T47D (cell line): ENCODE results near the gene SLC18A2.

Experiments used
- DNase-seq, 2 experiments: peaks; one replicate each; pipeline versions ENCODE4 v3.0.0 to v3.0.0-alpha.2; 2011 to 2012; ENCODE audit warnings: low read depth in 1 of 2, low spot score in 1 of 2
- JUND ChIP-seq: IDR thresholded peaks from 2 replicates; pipeline ENCODE4 v1.6.1; 2012; ENCODE audit warnings: low read depth
- in situ Hi-C: cut with HindIII; loops from 2 replicates; pipeline ENCODE4 v1.10.0; 2016; ENCODE audit warnings: low sequenced_read_pairs, low pct_unique_long_range_greater_than_20kb

SLC18A2 gene

DNA sequence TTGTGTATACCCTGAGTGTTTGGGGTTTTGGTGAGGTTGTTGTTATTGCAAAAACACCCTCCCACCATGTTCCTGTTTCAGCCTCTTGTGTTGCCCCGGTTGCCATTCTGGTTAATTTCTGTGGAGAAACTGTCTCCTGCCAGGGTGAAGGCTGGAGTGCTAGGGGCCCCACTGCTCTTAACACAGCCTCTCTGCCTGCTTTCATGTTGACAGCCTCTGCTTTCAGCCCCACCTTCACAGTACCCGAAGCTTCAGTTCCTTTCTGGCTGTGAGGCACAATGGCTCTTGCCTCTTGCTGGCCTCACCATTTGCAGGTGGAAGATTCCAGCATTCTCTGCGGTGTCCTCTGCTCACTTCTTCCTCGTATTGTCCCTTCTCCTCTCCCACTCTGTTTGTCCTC, 19.2 kb downstream of the SLC18A2 start:
- in situ Hi-C loops, result no loop called here

DNA sequence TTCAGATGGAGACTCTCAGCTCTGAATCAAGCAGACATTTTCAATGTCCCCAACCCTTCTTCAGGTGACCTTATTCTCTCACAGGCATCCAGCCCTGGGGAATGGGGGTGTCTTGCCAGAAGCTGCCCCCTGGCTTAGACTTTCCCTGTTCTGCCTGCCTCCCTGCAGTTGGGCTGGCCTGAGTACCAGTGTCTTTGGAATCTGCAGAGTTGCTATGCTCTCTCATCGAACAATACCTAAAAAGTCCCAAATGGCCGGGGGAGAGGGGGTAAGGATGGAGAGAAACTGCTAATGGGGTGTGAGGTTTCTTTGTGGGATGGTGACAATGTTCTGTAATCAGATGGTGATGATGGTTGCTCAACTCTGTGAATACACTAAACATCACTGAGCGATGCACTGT, 20.6 kb downstream of the SLC18A2 start:
- in situ Hi-C loops, result no loop called here
- TF ChIP-seq JUND, result no peak
- DNase-seq, result no peak

More for the DNA sequence above, 19.2 kb downstream of the SLC18A2 start:
- TF ChIP-seq JUND, result no peak
- no peak for DNase-seq

DNA sequence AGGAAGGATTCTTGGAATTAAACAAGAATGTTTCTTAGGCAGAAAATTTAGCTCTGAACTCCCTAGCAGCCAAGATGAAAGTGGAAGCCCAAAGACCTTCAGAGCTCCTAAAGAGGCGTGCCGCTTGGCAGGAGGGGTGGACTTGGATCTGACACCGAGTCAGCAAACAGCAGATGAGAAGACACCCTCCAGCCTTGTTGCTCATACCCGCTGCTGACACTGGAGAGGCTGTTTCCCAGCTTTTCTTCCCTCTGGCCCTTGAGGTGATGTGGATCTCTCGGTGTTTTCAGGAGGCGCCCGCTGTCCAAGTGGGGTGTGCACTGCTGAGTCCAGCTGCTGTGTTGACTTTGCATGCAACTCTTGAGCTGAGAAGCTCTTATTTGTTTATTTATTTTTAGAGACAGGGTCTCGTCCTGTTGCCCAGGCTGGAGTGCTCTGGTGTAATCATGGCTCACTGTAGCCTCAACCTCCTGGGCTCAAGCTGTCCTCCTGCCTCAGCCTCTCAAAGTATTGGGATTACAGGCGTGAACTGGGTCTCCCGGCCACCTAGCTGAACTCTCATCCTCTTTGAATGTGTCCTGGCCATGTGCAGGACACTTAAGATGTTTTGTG, 21.5 kb downstream of the SLC18A2 start:
- in situ Hi-C loops, result no loop called here
- no peak for TF ChIP-seq JUND
- peak in 1 of 2 experiments; percentile 34 for DNase-seq

DNA sequence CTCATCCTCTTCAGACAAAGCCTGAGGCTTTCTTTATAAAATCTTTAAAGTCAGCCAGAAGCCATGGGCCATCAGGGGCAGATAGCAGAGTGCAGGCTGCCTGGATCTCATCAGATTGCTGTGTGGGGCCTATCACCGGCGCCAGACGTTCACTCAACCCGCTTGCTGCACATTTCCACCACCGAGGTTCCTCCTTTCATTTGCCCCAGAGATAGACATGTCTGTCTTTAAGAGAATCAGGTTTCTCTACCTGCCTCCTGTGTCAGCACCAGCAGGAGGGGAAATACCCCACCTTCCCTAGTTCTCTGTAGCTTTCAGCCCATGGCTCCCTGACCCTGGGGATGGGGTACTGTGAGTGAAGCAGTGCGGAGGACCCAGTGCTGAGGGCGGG, 22.0 kb downstream of the SLC18A2 start:
- DNase-seq, result no peak
- in situ Hi-C loops, result no loop called here
- TF ChIP-seq JUND, result no peak

DNA sequence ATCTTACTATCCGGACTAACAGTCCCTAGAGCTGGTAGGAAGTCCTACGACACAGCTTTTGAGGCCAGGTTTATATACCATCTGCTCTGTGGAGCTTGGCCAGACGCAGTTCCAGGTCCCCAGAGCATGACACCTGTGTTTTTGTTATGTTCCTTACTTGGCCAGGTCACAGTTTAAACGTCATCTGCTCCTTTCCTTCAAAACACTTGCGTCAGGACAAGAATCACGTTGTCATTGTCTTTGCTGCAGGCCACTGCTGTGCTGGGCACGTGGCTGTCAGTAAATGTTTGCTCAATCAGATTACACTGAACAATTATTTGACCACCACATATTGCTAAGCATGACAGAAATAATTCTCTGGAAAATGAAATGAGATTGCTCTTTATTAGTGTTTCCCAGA, 23.9 kb downstream of the SLC18A2 start:
- in situ Hi-C loops, result no loop called here
- TF ChIP-seq JUND, result no peak

DNA sequence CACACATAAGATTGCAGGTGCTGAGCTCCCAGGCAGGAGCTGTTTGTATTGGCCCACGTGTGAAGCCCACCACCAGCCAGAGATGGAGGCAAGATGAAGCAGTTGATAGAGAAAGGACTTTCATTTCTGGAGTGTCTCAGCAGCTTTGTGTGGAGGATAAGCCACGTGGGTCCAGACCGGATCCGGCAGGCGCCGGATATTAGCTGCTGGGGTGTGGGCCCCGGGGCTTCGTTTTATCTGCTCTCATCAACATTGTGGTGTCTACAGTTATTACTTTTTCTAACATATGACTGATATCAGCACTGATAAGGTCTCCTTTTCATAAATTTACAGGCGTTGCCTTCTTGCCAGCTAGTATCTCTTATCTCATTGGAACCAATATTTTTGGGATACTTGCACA, 25.5 kb downstream of the SLC18A2 start:
- no peak for DNase-seq
- TF ChIP-seq JUND, result no peak
- in situ Hi-C loops, result no loop called here

More for the DNA sequence above, 23.9 kb downstream of the SLC18A2 start:
- DNase-seq, result peak in 1 of 2 experiments; percentile 47

DNA sequence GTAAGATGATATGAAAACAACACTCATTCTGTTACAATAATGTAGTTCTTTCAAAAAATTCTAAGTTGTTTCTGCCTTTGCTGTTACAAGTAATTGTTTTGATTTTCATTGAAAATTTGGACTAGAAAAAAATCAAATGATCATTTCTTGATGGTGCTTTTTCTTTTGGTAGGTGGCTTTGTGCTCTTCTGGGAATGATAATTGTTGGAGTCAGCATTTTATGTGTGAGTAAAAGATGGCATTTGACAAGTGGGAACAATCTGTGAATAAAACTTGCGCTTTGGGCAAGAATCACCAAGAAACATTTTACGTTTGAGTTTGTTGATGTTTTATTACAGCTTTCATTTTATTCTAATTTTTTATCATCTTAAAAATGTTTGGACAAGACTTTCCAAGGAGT, 25.9 kb downstream of the SLC18A2 start:
- TF ChIP-seq JUND, result no peak
- no peak for DNase-seq
- in situ Hi-C loops, result no loop called here

DNA sequence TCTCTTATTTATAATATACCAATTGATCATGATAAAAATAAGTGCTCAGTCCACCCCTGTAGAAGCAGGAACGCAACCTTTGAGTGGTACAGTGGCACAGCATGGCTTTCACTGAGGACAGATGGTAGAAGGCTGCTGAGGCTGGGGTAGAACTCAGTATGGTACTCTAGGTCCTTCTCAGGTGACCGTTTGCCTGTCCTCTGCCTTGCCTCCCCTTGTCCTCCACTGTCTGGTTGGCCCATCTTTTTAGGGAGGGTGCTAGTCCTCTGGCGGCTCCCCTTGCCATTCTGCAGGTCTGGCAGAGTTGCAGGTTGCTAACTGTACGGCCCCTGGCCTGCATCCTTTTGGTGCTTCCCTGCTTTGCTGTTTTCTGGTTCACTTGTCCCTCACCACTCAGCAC, 27.3 kb downstream of the SLC18A2 start:
- in situ Hi-C loops, result no loop called here
- TF ChIP-seq JUND, result no peak
- DNase-seq, result no peak

DNA sequence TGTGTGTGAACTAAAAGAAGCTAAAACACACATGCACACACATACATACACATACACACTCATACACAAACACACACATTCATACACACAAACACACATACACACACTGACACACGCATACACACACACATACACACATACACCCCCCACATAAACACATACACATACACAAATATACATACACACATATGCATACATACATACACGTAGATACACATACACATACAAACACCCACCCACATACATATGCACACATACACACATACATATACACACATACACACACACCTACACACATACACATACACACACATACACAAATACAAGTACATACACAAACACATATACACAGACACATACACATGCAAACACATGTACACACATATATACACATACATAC, 28.0 kb downstream of the SLC18A2 start:
- TF ChIP-seq JUND, result no peak
- in situ Hi-C loops, result no loop called here
- no peak for DNase-seq

DNA sequence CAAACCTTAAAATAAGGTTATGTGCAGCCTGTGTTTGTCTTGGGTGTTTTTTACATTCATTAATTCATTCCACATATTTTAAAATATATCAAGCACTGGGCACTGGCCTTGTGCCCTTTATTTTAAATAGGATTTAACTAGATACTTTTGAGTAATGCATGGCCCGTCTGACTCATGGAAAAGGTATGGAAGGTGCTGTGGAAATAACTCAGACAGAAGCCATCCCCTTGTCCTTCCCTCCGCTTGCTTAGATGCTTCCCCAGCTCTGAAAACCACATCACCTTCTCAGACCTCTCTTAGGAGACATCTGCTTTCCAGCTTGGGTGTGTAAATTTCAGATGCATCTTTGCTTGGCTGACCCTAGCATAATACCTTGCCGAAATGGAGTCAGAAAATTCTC, 30.5 kb downstream of the SLC18A2 start:
- no peak for DNase-seq
- no peak for TF ChIP-seq JUND
- in situ Hi-C loops, result no loop called here

DNA sequence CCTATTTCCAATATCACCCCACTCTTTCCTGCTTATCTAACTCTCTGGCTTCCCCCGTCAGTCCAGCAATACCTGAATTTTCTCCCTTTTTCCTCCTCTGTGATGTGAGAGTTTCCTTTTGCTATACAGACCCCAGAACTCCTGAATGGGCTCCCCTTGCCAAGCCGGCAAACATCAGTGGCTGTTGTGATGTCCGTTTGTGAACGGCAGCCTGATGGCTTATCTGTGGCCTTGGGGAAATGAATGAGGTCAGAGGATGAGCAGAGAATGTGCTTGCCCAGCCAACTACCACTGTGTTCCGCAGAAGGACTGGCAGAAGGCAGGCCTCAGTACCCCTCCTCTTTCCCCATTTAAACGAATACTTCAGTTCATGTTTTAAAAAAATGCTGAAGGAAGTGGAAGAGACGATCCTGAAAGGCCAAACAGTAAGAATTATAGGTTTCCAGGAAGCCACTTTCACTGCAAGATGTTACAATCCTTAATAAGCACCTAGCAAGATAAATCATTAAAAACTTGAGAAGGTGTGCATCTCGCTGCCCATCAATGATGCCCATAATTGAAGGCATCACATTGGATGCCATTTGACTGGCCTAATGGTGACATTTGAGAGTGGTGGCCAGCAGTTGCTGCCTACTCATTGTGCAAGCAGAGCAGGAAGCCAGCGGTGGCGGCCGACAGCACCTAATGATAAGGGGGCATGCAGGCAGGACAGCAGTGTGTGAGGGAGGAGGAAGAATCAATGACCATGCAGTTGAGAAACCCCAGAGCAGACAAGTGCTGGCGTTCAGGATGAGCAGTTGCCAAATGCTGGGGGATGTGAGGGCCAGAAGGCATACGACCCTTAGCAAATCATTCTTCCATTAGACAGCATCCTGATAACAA, 31.5 kb downstream of the SLC18A2 start:
- in situ Hi-C loops, result no loop called here
- no peak for DNase-seq

DNA sequence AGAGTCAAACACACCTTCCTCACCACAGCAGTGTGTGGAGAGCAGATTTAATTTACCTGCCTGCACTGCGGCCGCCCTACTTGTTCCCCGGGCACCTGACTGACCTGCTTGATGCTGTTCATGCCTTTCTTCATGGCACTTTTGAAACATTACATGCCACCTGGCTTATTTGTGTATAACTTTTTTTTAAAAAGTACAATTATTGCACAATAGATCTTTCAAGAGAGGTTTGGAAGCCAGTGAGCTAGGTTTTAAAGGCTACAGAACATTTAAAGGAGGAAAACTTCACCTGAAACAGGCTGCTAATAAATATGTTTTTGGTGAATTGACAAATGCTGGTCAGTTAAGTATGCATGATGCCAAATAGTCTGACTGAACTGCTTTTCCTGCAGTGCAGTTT, 33.1 kb downstream of the SLC18A2 start:
- in situ Hi-C loops, result no loop called here
- no peak for DNase-seq
- TF ChIP-seq JUND, result no peak

More for the DNA sequence above, 31.5 kb downstream of the SLC18A2 start:
- TF ChIP-seq JUND, result no peak

DNA sequence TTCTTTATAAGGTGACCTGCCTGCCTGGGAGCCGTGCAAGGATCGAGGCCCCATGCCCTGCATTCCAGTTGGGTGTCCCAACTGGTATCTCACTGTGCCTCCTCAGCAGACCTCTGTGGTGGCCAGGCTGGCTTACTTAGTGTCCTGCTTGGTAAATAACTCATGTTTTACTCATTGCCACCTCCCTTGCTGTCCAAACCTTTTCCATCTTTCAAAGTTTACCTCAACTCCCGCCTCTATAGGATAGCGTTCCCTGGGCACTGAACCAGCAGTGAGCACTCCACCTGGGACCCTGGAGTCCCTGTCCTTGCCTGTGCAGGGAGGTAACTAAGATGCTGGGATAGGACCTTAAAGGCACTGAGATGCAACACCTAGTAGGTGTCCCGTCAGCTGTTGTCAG, 33.6 kb downstream of the SLC18A2 start:
- in situ Hi-C loops, result no loop called here
- no peak for TF ChIP-seq JUND

More for the DNA sequence above, 33.6 kb downstream of the SLC18A2 start:
- DNase-seq, result no peak
